ENCODE results near the gene SAMD10.
"Not testable (repeated sequence)": the region's sequence is repeated elsewhere in the genome, so short reads cannot be mapped to it uniquely, and the experiment has no call there.

Gene SAMD10

GRCh38 chr20:63933646-63934045 lies 45.8 kb downstream of the SAMD10 start:
- in situ Hi-C loops (cut with HindIII; ENCODE audit: low pct_ligation_motif_present, low pct_unique_long_range_greater_than_20kb, low sequenced_read_pairs), result no loop called here

DNA sequence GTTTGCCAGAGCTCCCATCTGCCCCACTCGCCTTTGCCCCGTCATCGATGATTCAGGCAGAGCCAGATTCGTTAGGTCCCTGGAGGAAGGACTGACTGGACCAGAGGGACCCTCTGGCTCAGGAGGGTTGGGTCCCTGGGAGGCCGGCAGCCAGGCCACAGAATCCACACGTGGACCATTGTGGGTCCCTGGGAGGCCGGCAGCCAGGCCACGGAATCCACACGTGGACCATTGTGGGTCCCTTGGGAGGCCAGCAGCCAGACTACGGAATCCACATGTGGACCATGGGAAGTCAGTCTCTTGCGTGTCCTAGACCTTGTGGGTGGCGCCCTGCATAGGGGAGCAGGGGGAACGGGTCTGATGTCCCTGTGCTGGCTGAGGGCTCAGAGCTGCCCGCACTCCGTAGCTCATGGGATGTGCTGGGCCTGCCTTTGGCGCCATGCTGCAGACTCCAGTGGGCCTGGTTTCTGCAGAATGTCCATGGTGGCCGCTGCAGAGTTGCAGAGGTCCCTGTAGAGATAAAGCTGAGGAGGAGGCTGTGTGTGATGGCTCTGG lies 46.8 kb downstream of the SAMD10 start:
- no peak for DNase-seq

More at GRCh38 chr20:63933646-63934045, 45.8 kb downstream of the SAMD10 start:
- no peak for DNase-seq

GRCh38 chr20:63931735-63932134 lies 47.7 kb downstream of the SAMD10 start:
- no peak for DNase-seq

More for the DNA sequence above, 46.8 kb downstream of the SAMD10 start:
- in situ Hi-C loops (cut with HindIII; ENCODE audit: low pct_ligation_motif_present, low pct_unique_long_range_greater_than_20kb, low sequenced_read_pairs), result no loop called here

GRCh38 chr20:63930971-63931553 lies 48.4 kb downstream of the SAMD10 start:
- in situ Hi-C loops (cut with HindIII; ENCODE audit: low pct_ligation_motif_present, low pct_unique_long_range_greater_than_20kb, low sequenced_read_pairs), result no loop called here
- DNase-seq, result no peak

More at GRCh38 chr20:63931735-63932134, 47.7 kb downstream of the SAMD10 start:
- in situ Hi-C loops (cut with HindIII; ENCODE audit: low pct_ligation_motif_present, low pct_unique_long_range_greater_than_20kb, low sequenced_read_pairs), result no loop called here

- DNase-seq; in situ Hi-C loops (cut with HindIII; ENCODE audit: low pct_ligation_motif_present, low pct_unique_long_range_greater_than_20kb, low sequenced_read_pairs): not testable (repeated sequence)
Observed at GRCh38 chr20:63929473-63929883, 50.0 kb downstream of the SAMD10 start.

DNA sequence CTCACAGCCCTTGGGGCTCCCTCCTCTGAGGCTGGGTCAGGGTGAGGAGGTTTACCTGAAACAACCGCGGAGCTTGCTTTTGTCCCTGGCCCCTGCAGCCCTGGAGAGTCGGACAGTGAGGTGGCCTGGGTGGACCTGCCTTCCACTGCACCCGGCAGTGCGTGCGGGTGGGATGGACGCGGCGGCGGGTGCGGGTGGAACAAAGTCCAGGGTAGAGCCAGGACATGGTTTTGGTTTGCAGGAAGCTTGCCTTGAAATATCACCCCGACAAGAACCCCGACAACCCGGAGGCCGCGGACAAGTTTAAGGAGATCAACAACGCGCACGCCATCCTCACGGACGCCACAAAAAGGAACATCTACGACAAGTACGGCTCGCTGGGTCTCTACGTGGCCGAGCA lies 50.4 kb downstream of the SAMD10 start:
- in situ Hi-C loops (cut with HindIII; ENCODE audit: low pct_ligation_motif_present, low pct_unique_long_range_greater_than_20kb, low sequenced_read_pairs), result no loop called here
- DNase-seq, result no peak

- in situ Hi-C loops (cut with HindIII; ENCODE audit: low pct_ligation_motif_present, low pct_unique_long_range_greater_than_20kb, low sequenced_read_pairs), result no loop called here
Observed at GRCh38 chr20:63926298-63926697, 53.1 kb downstream of the SAMD10 start.

DNA sequence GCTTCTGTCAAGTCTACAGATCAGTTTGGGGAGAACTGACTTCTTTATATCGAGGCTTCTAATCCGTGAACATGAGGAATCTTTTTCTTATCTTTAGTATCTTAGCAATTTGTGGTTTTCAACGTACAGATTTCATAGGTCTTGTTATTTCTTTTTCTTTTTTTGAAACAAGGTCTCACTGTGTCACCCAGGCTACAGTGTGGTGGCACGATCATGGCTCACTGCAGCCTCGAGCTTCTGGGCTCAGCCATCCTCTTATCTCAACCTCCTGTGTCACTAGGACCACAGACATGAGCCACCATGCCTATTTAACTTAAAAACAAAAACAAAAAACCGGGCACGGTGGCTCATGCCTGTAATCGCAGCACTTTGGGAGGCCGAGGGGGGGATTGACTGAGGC lies 55.2 kb downstream of the SAMD10 start:
- in situ Hi-C loops (cut with HindIII; ENCODE audit: low pct_ligation_motif_present, low pct_unique_long_range_greater_than_20kb, low sequenced_read_pairs), result no loop called here
- no peak for DNase-seq

More at GRCh38 chr20:63926298-63926697, 53.1 kb downstream of the SAMD10 start:
- DNase-seq, result no peak
